Chondrocyte (in vitro differentiated cells): ENCODE results near the gene BAIAP2L2. TPM values are rescaled to one million over a fixed set of nuclear protein-coding genes. Genes with fewer than 3 reads are reported as not detected.
"Not testable (repeated sequence)": the region's sequence is repeated elsewhere in the genome, so short reads cannot be mapped to it uniquely, and the experiment has no call there.

ENCODE experiments used
- DNase-seq: peaks from one replicate; pipeline ENCODE4 v3.0.0; 2021; ENCODE audit warnings: mixed read lengths, low spot score
- H3K27ac Mint-ChIP-seq: one replicate; pipeline ENCODE4 v1.8.0; 2021; ENCODE audit warnings: mild to moderate bottlenecking, moderate library complexity, mixed read lengths; ENCODE audit not compliant: unreplicated experiment
- H3K27me3 Mint-ChIP-seq: 2 replicates; pipeline ENCODE4 v1.8.0; 2021; ENCODE audit warnings: low read depth, mixed read lengths
- H3K36me3 Mint-ChIP-seq: 2 replicates; pipeline ENCODE4 v1.8.0; 2021; ENCODE audit warnings: low read depth, mixed read lengths
- H3K4me1 Mint-ChIP-seq: 2 replicates; pipeline ENCODE4 v1.8.0; 2021; ENCODE audit warnings: low read depth, mild to moderate bottlenecking, mixed read lengths
- H3K4me3 Mint-ChIP-seq: one replicate; pipeline ENCODE4 v1.8.0; 2021; ENCODE audit warnings: mild to moderate bottlenecking, moderate library complexity, mixed read lengths; ENCODE audit not compliant: unreplicated experiment
- H3K9me3 Mint-ChIP-seq: 2 replicates; pipeline ENCODE4 v1.8.0; 2021; ENCODE audit warnings: low read depth, mixed read lengths
- long read RNA-seq: library from polyadenylated mRNA; stranded (forward); transcript quantifications from one replicate; pipeline ENCODE4 v2.0.0, GENCODE V29; 2021
- total RNA-seq: library from RNA; stranded (reverse); gene quantifications from 3 replicates; pipeline ENCODE4 v1.2.1, GENCODE V29; 2021
- TF ChIP-seq, protein P1 (sequence below): fragments of 200-600 bp; sonication (generic); IDR thresholded peaks from 2 replicates; pipeline ENCODE4 v1.5.0; 2021; ENCODE audit warnings: antibody characterized with exemption, mild to moderate bottlenecking, moderate library complexity

BAIAP2L2 gene, protein sequence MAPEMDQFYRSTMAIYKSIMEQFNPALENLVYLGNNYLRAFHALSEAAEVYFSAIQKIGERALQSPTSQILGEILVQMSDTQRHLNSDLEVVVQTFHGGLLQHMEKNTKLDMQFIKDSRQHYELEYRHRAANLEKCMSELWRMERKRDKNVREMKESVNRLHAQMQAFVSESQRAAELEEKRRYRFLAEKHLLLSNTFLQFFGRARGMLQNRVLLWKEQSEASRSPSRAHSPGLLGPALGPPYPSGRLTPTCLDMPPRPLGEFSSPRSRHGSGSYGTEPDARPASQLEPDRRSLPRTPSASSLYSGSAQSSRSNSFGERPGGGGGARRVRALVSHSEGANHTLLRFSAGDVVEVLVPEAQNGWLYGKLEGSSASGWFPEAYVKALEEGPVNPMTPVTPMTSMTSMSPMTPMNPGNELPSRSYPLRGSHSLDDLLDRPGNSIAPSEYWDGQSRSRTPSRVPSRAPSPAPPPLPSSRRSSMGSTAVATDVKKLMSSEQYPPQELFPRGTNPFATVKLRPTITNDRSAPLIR
- 0.21 to 0.42 TPM in 2 of 3 replicates, not detected in the other for total RNA-seq
- long read RNA-seq, partial matches to known transcripts, result 0 of 4 reads
- long read RNA-seq, other reads (novel, unspliced or antisense), result 4 of 4 reads

DNA sequence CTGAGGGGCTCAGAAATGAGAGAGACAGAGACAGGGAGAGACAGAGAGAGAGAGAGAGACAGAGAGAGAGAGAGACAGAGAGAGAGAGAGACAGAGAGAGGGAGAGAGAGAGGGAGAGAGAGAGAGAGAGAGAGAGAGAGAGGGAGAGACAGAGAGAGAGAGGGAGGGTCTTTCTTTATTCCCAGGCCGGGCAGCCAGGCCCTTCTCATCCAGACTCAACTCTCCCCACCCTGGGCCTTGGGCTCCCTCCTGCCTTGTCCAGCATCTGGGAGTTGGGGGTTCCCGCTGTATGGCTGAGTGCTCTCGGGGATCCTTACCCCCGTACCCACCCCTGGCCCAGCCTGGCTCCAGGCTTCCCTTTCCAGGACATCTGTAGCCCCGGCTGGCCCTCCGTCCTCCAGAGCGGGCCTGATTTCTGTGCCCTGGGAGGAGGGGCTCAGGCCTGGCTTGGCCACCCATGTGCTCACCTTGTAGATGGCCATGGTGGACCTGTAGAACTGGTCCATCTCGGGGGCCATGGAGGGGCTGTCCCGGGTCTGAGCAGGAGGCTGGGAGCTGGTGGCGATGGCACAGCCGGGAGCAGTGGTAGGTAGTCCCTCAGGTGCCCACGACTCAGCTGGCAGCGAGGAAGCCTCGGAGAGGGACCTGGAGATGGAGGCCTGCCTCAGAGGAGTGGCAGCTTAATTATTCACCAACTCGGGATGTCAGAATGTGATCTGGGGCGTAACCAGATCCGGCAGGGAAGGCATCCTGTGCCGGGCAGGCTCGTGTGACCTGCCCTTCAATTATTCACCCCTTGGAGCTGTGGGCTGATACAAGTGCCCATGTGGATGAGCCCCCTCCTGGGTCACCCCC lies at the start of gene BAIAP2L2:
Gene BAIAP2L2, minus strand, starts transcription at position 677 of the 855 bp plus-strand sequence. Its CDS starts 159 bp downstream, at position 518.
- no peaks in the 10 kb centered on the region for H3K27me3 Mint-ChIP-seq

DNA sequence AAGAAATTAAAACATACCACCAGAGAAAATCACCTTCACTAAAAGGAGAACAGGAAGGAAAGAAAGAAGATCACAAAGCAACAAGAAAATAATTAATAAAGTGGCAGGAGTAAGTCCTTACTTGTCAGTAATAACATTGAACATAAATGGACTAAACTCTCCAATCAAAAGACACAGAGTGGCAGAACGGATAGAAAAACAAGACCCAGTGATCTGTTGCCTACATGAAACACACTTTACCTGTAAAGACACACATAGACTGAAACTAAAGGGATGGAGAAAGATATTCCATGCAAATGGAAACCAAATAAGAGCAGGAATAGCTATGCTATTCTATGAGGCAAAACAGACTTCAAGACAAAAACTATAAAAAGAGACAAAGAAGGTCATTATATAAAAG lies 45.2 kb upstream of the BAIAP2L2 start:
- Mint-ChIP-seq H3K36me3 (peaks cover 4% of the 10 kb centered on the region), H3K27ac (no peak overlapping the region), H3K27me3 (no peaks in the 10 kb centered on the region), H3K4me1 (no peaks in the 10 kb centered on the region), H3K4me3 (no peak overlapping the region), H3K9me3 (peaks cover 6% of the 10 kb centered on the region)
- TF ChIP-seq, protein P1, sequence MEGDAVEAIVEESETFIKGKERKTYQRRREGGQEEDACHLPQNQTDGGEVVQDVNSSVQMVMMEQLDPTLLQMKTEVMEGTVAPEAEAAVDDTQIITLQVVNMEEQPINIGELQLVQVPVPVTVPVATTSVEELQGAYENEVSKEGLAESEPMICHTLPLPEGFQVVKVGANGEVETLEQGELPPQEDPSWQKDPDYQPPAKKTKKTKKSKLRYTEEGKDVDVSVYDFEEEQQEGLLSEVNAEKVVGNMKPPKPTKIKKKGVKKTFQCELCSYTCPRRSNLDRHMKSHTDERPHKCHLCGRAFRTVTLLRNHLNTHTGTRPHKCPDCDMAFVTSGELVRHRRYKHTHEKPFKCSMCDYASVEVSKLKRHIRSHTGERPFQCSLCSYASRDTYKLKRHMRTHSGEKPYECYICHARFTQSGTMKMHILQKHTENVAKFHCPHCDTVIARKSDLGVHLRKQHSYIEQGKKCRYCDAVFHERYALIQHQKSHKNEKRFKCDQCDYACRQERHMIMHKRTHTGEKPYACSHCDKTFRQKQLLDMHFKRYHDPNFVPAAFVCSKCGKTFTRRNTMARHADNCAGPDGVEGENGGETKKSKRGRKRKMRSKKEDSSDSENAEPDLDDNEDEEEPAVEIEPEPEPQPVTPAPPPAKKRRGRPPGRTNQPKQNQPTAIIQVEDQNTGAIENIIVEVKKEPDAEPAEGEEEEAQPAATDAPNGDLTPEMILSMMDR, result no peak
- no peak for DNase-seq

More for the DNA sequence above, at the start of gene BAIAP2L2:
- DNase-seq, result peak; percentile 82
- Mint-ChIP-seq H3K4me3 (no peak within 1 kb of the TSS), H3K9me3 (no peaks in the 10 kb centered on the region), H3K27ac (no peak within 1 kb of the TSS), H3K4me1 (peaks cover 4% of the 10 kb centered on the region), H3K36me3 (peaks cover 3% of the 10 kb centered on the region)
- TF ChIP-seq, protein P1, result no peak

- not testable (repeated sequence) for H3K27ac Mint-ChIP-seq, H3K27me3 Mint-ChIP-seq, H3K9me3 Mint-ChIP-seq, DNase-seq, H3K4me1 Mint-ChIP-seq, H3K4me3 Mint-ChIP-seq, H3K36me3 Mint-ChIP-seq
These were observed 44.1 kb upstream of the BAIAP2L2 start for GRCh38 chr22:38154563-38154915.

DNA sequence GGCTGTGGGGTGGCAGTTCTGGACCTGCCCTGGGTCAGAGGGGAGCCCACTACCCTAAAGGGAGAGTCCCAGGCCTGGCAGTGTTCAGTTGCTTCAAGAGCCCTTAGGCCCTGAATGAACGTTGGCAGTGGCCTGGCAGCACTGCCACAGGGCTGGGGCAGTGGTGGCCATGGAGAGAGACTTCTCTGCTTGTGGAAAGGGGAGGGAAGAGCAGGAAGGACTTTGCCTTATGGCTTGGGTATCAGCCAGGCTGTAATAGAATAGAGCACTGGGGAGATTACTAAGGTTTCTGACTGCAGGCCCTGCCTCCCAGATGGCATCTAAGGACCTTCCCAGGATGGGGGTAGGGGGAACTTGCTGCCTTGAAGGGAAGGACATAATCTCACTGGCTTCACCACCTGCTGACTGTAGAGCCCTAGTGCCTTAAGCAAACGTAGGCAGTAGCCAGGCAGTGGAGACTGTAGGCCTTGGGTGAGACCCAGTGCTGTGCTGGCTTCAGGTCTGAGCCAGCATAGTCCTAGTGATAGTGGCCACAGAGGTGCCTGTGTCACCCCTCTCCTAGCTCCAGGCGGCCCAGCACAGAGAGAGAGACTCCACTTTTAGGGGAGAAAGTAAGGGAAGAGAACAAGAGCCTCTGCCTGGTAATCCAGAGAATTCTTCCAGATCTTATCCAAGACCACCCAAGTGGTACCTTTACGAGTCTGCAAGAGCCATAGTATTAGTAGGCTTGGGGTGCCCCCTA lies 43.5 kb upstream of the BAIAP2L2 start:
- H3K4me3 Mint-ChIP-seq, result no peak overlapping the region
- no peaks in the 10 kb centered on the region for H3K27me3 Mint-ChIP-seq

DNA sequence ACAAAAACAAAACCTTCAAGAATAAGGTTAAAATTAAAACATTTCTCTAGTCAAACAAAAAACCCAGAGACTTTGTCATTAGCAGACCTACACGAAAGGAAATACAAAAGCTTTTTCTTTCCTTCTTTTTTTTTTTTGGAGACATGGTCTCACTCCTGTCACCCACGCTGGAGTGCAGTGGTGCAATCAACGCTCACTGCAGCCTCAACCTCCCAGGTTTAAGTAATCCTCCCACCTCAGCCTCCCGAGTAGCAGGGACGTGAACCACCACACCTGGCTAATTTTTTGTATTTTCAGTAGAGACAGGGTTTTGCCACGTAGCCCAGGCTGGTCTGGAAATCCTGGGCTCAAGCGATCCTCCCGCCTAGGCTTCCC lies 40.6 kb upstream of the BAIAP2L2 start:
- H3K27me3 Mint-ChIP-seq, result no peaks in the 10 kb centered on the region
- no peak for DNase-seq
- H3K36me3 Mint-ChIP-seq, result peaks cover 8% of the 10 kb centered on the region
- peaks cover 11% of the 10 kb centered on the region for H3K4me1 Mint-ChIP-seq
- TF ChIP-seq, protein P1, result no peak
- peaks cover 17% of the 10 kb centered on the region for H3K9me3 Mint-ChIP-seq
- H3K4me3 Mint-ChIP-seq, result no peak overlapping the region
- H3K27ac Mint-ChIP-seq, result no peak overlapping the region

More for the DNA sequence above, 43.5 kb upstream of the BAIAP2L2 start:
- H3K27ac Mint-ChIP-seq, result no peak overlapping the region
- DNase-seq, result no peak
- peaks cover 8% of the 10 kb centered on the region for H3K36me3 Mint-ChIP-seq
- H3K4me1 Mint-ChIP-seq, result no peaks in the 10 kb centered on the region
- TF ChIP-seq, protein P1, result peak; percentile 32
- peaks cover 11% of the 10 kb centered on the region for H3K9me3 Mint-ChIP-seq
